ENCODE measurements around the gene CRCP.
"Not testable (repeated sequence)": the region's sequence is repeated elsewhere in the genome, so short reads cannot be mapped to it uniquely, and the experiment has no call there.

CRCP gene

GRCh38 chr7:66110856-66111255, 3.8 kb upstream of the CRCP start:
- Histone ChIP-seq H4K20me1 (ENCODE audit: insufficient read depth, low read length) (no peaks in the 10 kb centered on the region), H3K4me3 (ENCODE audit: low read depth, low read length, poor library complexity, severe bottlenecking) (no peak overlapping the region), H3K9ac (ENCODE audit: low read length) (no peak overlapping the region), H3K4me2 (ENCODE audit: low read length) (no peak overlapping the region), H3K9me2 (ENCODE audit: low read depth, low read length) (no peaks in the 10 kb centered on the region), H3F3A (ENCODE audit: insufficient read depth, low read length) (no peaks in the 10 kb centered on the region), H3K27me3 (ENCODE audit: insufficient read depth, low read length) (no peaks in the 10 kb centered on the region), H3K9me3 (ENCODE audit: low read length) (no peaks in the 10 kb centered on the region), H3K79me2 (ENCODE audit: insufficient read depth, low read length) (peaks cover 8% of the 10 kb centered on the region), H3K27ac (ENCODE audit: low read depth, low read length, poor library complexity, severe bottlenecking) (no peak overlapping the region), H3K36me3 (ENCODE audit: insufficient read depth, low read length) (peaks cover 3% of the 10 kb centered on the region; the same call in 1 of the 2 replicates), H2AFZ (ENCODE audit: low read length) (no peak overlapping the region), H3K4me1 (ENCODE audit: insufficient read depth, low read length, severe bottlenecking) (peaks cover 18% of the 10 kb centered on the region)
- TF ChIP-seq EZH2 (IDR thresholded peaks at IDR 0.05; ENCODE audit: borderline replicate concordance, low read length) (no peak), CTCF (IDR thresholded peaks at IDR 0.05; ENCODE audit: low read length) (no peak)

GRCh38 chr7:66116680-66117420, 2.2 kb downstream of the CRCP start:
- H3K4me1 ChIP-seq (ENCODE audit: insufficient read depth, low read length, severe bottlenecking), result peaks cover 55% of the 10 kb centered on the region
- H3F3A ChIP-seq (ENCODE audit: insufficient read depth, low read length); H4K20me1 ChIP-seq (ENCODE audit: insufficient read depth, low read length); H3K9me3 ChIP-seq (ENCODE audit: low read length); H3K27ac ChIP-seq (ENCODE audit: low read depth, low read length, poor library complexity, severe bottlenecking); H2AFZ ChIP-seq (ENCODE audit: low read length); H3K27me3 ChIP-seq (ENCODE audit: insufficient read depth, low read length); H3K9me2 ChIP-seq (ENCODE audit: low read depth, low read length): not testable (repeated sequence)
- peak overlapping the region; percentile 72 for H3K4me3 ChIP-seq (ENCODE audit: low read depth, low read length, poor library complexity, severe bottlenecking)
- peaks cover 67% of the 10 kb centered on the region for H3K79me2 ChIP-seq (ENCODE audit: insufficient read depth, low read length)
- peaks cover 41% of the 10 kb centered on the region for H3K36me3 ChIP-seq (ENCODE audit: insufficient read depth, low read length)
- peak overlapping the region; percentile 87; the same call in 1 of the 2 replicates for H3K9ac ChIP-seq (ENCODE audit: low read length)
- H3K4me2 ChIP-seq (ENCODE audit: low read length), result peak overlapping the region; percentile 77

GRCh38 chr7:66118603-66119002, 4.0 kb downstream of the CRCP start:
- H3K79me2 ChIP-seq (ENCODE audit: insufficient read depth, low read length), result peaks cover 81% of the 10 kb centered on the region

More at GRCh38 chr7:66118603-66119002, 4.0 kb downstream of the CRCP start:
- peak overlapping the region; percentile 22 for H3K27ac ChIP-seq (ENCODE audit: low read depth, low read length, poor library complexity, severe bottlenecking)
- no peak overlapping the region for H3K4me3 ChIP-seq (ENCODE audit: low read depth, low read length, poor library complexity, severe bottlenecking)
- H3K36me3 ChIP-seq (ENCODE audit: insufficient read depth, low read length), result peaks cover 46% of the 10 kb centered on the region
- H3F3A ChIP-seq (ENCODE audit: insufficient read depth, low read length), result no peaks in the 10 kb centered on the region
- no peaks in the 10 kb centered on the region for H3K9me2 ChIP-seq (ENCODE audit: low read depth, low read length)
- H3K9me3 ChIP-seq (ENCODE audit: low read length), result no peaks in the 10 kb centered on the region
- H3K4me1 ChIP-seq (ENCODE audit: insufficient read depth, low read length, severe bottlenecking), result peaks cover 54% of the 10 kb centered on the region
- TF ChIP-seq EZH2 (IDR thresholded peaks at IDR 0.05; ENCODE audit: borderline replicate concordance, low read length) (no peak), CTCF (IDR thresholded peaks at IDR 0.05; ENCODE audit: low read length) (no peak)
- no peak overlapping the region for H2AFZ ChIP-seq (ENCODE audit: low read length)
- H4K20me1 ChIP-seq (ENCODE audit: insufficient read depth, low read length), result no peaks in the 10 kb centered on the region
- no peaks in the 10 kb centered on the region for H3K27me3 ChIP-seq (ENCODE audit: insufficient read depth, low read length)
- peak overlapping the region; percentile 33; the same call in 1 of the 2 replicates for H3K4me2 ChIP-seq (ENCODE audit: low read length)
- peak overlapping the region; percentile 12; the same call in 1 of the 2 replicates for H3K9ac ChIP-seq (ENCODE audit: low read length)
